ENCODE results near the gene PACRG.

The PACRG gene

DNA sequence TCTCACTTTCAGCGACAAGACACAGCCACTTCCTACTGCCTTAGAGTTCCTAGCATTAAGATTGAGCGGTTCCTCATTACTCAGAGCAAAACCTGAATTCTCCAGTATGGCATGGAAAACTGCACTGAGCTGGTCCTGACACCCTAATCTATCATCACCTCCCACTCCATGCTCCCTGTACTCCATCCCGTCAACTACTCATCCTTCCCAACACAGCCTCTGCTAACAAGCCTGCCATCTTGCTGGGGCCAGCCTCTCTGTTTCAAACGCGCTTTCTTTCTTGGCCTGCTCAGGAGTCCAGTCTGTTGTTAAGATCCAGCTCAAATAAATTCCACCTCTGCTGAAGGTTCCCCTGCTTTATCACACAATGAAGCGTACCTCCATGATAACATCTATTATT lies 12.2 kb upstream of the PACRG start:
- no peak for TF ChIP-seq CTCF (IDR thresholded peaks at IDR 0.05; ENCODE audit: insufficient read depth, low read depth, low read length, missing control alignments)
- H3K4me3 ChIP-seq (ENCODE audit: low read depth, low read length) = no peak overlapping the region
- DNase-seq (ENCODE audit: low read depth) = no peak

DNA sequence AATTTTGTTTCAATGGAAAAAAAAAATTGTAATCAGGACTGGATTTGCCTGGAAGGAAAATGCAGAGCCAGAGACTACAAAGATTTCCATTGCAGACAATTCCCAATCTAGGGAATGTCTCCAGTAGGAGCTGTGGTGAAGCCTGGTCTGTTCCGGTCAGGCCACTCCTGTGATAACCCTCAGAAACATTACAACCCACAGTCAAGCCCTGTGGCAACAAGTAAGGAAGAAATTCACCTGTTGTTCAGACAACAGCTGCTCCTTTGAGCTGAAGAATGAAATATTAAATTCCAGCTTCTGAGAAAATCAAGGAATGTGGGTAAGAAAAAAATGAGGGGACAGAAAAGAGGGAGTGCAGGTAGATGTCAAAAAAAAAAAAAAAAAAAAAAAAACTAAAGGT lies 8.2 kb upstream of the PACRG start:
- H3K4me3 ChIP-seq (ENCODE audit: low read depth, low read length) = no peak overlapping the region
- no peak for TF ChIP-seq CTCF (IDR thresholded peaks at IDR 0.05; ENCODE audit: insufficient read depth, low read depth, low read length, missing control alignments)
- DNase-seq (ENCODE audit: low read depth) = no peak

- no peak for TF ChIP-seq CTCF (IDR thresholded peaks at IDR 0.05; ENCODE audit: insufficient read depth, low read depth, low read length, missing control alignments)
- H3K4me3 ChIP-seq (ENCODE audit: low read depth, low read length) = no peak overlapping the region
- no peak for DNase-seq (ENCODE audit: low read depth)
Measured at GRCh38 chr6:162721404-162721687, 6.4 kb upstream of the PACRG start.

DNA sequence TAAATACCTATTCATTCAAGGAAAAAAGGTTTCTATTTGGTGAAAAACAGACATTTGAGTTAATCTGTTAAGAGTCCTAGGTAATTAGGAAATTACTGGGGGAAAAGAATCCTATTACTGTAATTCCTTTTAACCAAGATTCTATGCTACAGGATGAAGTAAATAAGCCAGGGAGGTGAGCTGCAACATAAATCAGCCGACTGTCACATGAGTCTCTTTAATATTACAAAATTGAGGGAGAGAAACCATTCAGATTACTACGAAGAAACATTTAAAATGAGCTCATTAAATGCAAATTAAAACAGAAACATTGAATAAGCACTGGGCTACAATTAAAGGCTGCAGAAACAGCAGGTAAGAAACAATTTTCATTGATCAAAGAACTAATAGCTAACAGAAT lies 5.5 kb upstream of the PACRG start:
- H3K4me3 ChIP-seq (ENCODE audit: low read depth, low read length) = no peak overlapping the region
- no peak for TF ChIP-seq CTCF (IDR thresholded peaks at IDR 0.05; ENCODE audit: insufficient read depth, low read depth, low read length, missing control alignments)
- DNase-seq (ENCODE audit: low read depth) = no peak

- no peak for DNase-seq (ENCODE audit: low read depth)
- TF ChIP-seq CTCF (IDR thresholded peaks at IDR 0.05; ENCODE audit: insufficient read depth, low read depth, low read length, missing control alignments) = no peak
- H3K4me3 ChIP-seq (ENCODE audit: low read depth, low read length) = no peak overlapping the region
Measured at GRCh38 chr6:162722633-162723032, 5.1 kb upstream of the PACRG start.

DNA sequence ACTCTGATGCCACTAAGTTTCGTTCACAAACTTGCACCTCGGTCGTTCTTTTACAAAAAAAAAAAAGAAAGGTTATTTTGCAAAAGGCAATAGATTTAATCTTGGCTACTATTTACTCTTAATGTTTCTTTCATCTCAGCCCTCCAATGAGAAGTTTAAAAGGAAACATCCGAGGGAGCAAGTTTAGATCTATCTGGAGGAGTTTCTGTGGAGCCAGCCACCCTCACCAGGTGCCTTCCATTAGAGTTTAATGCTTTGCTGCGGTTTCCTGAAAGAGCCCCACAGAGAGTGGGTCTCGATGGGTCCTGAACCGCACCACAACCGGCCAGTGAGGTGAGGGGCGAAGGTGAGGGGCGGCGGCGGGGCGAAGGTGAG lies 840 bp upstream of the PACRG start:
- TF ChIP-seq CTCF (IDR thresholded peaks at IDR 0.05; ENCODE audit: insufficient read depth, low read depth, low read length, missing control alignments) = no peak
- H3K4me3 ChIP-seq (ENCODE audit: low read depth, low read length) = peak overlapping the region; percentile 79
- no peak for DNase-seq (ENCODE audit: low read depth)

- TF ChIP-seq CTCF (IDR thresholded peaks at IDR 0.05; ENCODE audit: insufficient read depth, low read depth, low read length, missing control alignments) = no peak
- no peak for DNase-seq (ENCODE audit: low read depth)
- no peak overlapping the region for H3K4me3 ChIP-seq (ENCODE audit: low read depth, low read length)
Measured at GRCh38 chr6:162728197-162728596, 423 bp downstream of the PACRG start.
